ENCODE data around the gene SMAD4. TPM values are rescaled to one million over a fixed set of nuclear protein-coding genes. Genes with fewer than 3 reads are reported as not detected.

The SMAD4 gene
- total and polyA plus RNA-seq, 2 of the 8 experiments (the other 6 are each of a cell fraction or from before 2014, with no cell fraction given) = 86.5 to 139 TPM

- TF ChIP-seq, protein P1, sequence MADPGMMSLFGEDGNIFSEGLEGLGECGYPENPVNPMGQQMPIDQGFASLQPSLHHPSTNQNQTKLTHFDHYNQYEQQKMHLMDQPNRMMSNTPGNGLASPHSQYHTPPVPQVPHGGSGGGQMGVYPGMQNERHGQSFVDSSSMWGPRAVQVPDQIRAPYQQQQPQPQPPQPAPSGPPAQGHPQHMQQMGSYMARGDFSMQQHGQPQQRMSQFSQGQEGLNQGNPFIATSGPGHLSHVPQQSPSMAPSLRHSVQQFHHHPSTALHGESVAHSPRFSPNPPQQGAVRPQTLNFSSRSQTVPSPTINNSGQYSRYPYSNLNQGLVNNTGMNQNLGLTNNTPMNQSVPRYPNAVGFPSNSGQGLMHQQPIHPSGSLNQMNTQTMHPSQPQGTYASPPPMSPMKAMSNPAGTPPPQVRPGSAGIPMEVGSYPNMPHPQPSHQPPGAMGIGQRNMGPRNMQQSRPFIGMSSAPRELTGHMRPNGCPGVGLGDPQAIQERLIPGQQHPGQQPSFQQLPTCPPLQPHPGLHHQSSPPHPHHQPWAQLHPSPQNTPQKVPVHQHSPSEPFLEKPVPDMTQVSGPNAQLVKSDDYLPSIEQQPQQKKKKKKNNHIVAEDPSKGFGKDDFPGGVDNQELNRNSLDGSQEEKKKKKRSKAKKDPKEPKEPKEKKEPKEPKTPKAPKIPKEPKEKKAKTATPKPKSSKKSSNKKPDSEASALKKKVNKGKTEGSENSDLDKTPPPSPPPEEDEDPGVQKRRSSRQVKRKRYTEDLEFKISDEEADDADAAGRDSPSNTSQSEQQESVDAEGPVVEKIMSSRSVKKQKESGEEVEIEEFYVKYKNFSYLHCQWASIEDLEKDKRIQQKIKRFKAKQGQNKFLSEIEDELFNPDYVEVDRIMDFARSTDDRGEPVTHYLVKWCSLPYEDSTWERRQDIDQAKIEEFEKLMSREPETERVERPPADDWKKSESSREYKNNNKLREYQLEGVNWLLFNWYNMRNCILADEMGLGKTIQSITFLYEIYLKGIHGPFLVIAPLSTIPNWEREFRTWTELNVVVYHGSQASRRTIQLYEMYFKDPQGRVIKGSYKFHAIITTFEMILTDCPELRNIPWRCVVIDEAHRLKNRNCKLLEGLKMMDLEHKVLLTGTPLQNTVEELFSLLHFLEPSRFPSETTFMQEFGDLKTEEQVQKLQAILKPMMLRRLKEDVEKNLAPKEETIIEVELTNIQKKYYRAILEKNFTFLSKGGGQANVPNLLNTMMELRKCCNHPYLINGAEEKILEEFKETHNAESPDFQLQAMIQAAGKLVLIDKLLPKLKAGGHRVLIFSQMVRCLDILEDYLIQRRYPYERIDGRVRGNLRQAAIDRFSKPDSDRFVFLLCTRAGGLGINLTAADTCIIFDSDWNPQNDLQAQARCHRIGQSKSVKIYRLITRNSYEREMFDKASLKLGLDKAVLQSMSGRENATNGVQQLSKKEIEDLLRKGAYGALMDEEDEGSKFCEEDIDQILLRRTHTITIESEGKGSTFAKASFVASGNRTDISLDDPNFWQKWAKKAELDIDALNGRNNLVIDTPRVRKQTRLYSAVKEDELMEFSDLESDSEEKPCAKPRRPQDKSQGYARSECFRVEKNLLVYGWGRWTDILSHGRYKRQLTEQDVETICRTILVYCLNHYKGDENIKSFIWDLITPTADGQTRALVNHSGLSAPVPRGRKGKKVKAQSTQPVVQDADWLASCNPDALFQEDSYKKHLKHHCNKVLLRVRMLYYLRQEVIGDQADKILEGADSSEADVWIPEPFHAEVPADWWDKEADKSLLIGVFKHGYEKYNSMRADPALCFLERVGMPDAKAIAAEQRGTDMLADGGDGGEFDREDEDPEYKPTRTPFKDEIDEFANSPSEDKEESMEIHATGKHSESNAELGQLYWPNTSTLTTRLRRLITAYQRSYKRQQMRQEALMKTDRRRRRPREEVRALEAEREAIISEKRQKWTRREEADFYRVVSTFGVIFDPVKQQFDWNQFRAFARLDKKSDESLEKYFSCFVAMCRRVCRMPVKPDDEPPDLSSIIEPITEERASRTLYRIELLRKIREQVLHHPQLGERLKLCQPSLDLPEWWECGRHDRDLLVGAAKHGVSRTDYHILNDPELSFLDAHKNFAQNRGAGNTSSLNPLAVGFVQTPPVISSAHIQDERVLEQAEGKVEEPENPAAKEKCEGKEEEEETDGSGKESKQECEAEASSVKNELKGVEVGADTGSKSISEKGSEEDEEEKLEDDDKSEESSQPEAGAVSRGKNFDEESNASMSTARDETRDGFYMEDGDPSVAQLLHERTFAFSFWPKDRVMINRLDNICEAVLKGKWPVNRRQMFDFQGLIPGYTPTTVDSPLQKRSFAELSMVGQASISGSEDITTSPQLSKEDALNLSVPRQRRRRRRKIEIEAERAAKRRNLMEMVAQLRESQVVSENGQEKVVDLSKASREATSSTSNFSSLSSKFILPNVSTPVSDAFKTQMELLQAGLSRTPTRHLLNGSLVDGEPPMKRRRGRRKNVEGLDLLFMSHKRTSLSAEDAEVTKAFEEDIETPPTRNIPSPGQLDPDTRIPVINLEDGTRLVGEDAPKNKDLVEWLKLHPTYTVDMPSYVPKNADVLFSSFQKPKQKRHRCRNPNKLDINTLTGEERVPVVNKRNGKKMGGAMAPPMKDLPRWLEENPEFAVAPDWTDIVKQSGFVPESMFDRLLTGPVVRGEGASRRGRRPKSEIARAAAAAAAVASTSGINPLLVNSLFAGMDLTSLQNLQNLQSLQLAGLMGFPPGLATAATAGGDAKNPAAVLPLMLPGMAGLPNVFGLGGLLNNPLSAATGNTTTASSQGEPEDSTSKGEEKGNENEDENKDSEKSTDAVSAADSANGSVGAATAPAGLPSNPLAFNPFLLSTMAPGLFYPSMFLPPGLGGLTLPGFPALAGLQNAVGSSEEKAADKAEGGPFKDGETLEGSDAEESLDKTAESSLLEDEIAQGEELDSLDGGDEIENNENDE (IDR thresholded peaks at IDR 0.05; ENCODE audit: insufficient replicate concordance, low read length) = no peak
- TF ChIP-seq JUND (IDR thresholded peaks at IDR 0.05; ENCODE audit: low read length) = no peak
Measured at GRCh38 chr18:51123046-51123395, 93.0 kb downstream of the SMAD4 start (continued).

All from H1 (cell line).